Liver (tissue), 9 donors: Measurements from ENCODE around the gene PHLDA2. TPM values are rescaled to one million over a fixed set of nuclear protein-coding genes. Genes with fewer than 3 reads are reported as not detected.

ENCODE experiments used
- DNase-seq: peaks from one replicate; pipeline ENCODE4 v3.0.0-alpha.2; 2017; ENCODE audit warnings: low spot score
- H3K27ac ChIP-seq, 2 donors: one replicate each; pipeline ENCODE4 v1.7.0; 2013; ENCODE audit warnings: inconsistent platforms in 2 of 2, low read length in 2 of 2, control low read depth in 1 of 2, low read depth in 1 of 2, mild to moderate bottlenecking in 1 of 2
- H3K27me3 ChIP-seq, 4 donors: one replicate each; pipeline versions ENCODE4 v1.6.1 to v1.7.0; 2013; ENCODE audit warnings: low read length in 3 of 4, inconsistent platforms in 1 of 4, mild to moderate bottlenecking in 1 of 4, moderate library complexity in 1 of 4; ENCODE audit not compliant: control insufficient read depth in 4 of 4, insufficient read depth in 4 of 4
- H3K36me3 ChIP-seq, 4 donors: one replicate each; pipeline versions ENCODE4 v1.6.1 to v1.7.0; 2013; ENCODE audit warnings: low read length in 3 of 4, mild to moderate bottlenecking in 3 of 4, low read depth in 1 of 4, moderate library complexity in 1 of 4; ENCODE audit not compliant: control insufficient read depth in 4 of 4, insufficient read depth in 3 of 4
- H3K4me1 ChIP-seq, 4 donors: one replicate each; pipeline versions ENCODE4 v1.6.1 to v1.7.0; 2013; ENCODE audit warnings: low read length in 3 of 4, mild to moderate bottlenecking in 3 of 4, moderate library complexity in 1 of 4; ENCODE audit not compliant: control insufficient read depth in 4 of 4, insufficient read depth in 4 of 4
- H3K4me3 ChIP-seq, 3 donors: one replicate each; pipeline versions ENCODE4 v1.6.1 to v1.7.0; 2013; ENCODE audit warnings: low read length in 3 of 3, control low read depth in 1 of 3, low read depth in 1 of 3, mild to moderate bottlenecking in 1 of 3
- H3K9ac ChIP-seq, 2 donors: one replicate each; pipeline ENCODE4 v1.7.0; 2013; ENCODE audit warnings: low read length in 2 of 2, mild to moderate bottlenecking in 2 of 2, moderate library complexity in 2 of 2, control low read depth in 1 of 2, low read depth in 1 of 2
- H3K9me3 ChIP-seq, 4 donors: one replicate each; pipeline versions ENCODE4 v1.6.1 to v1.7.0; 2013; ENCODE audit warnings: low read length in 3 of 4; ENCODE audit not compliant: control insufficient read depth in 4 of 4
- ATF3 ChIP-seq: IDR thresholded peaks from 2 replicates; pipeline ENCODE4 v1.6.1; 2016; ENCODE audit warnings: antibody characterized with exemption
- CTCF ChIP-seq: fragments of 150-350 bp; IDR thresholded peaks from 2 replicates; pipeline ENCODE4 v1.5.1; 2017; ENCODE audit warnings: improper control_type of control experiment, low read depth, low read length; ENCODE audit not compliant: missing input control
- EGR1 ChIP-seq, 2 donors: IDR thresholded peaks; 2 replicates each; pipeline ENCODE4 v1.6.1; 2016 to 2018; ENCODE audit warnings: antibody characterized with exemption in 2 of 2, low read depth in 2 of 2
- FOXA1 ChIP-seq: IDR thresholded peaks from 2 replicates; pipeline ENCODE4 v1.6.1; 2016; ENCODE audit warnings: antibody characterized with exemption
- FOXA2 ChIP-seq: IDR thresholded peaks from 2 replicates; pipeline ENCODE4 v1.6.1; 2016; ENCODE audit warnings: antibody characterized with exemption
- GABPA ChIP-seq, 2 donors: IDR thresholded peaks in 1 of 2; conservative IDR thresholded peaks in 1 of 2; 2 replicates each; pipeline ENCODE4 v1.6.1; 2016; ENCODE audit warnings: antibody characterized with exemption in 2 of 2, mild to moderate bottlenecking in 1 of 2, moderate library complexity in 1 of 2
- HNF4A ChIP-seq, 2 donors: conservative IDR thresholded peaks; 2 replicates each; pipeline ENCODE4 v1.6.1; 2016; ENCODE audit warnings: antibody characterized with exemption in 2 of 2, mild to moderate bottlenecking in 2 of 2
- MAX ChIP-seq: IDR thresholded peaks from 2 replicates; pipeline ENCODE4 v1.6.1; 2016; ENCODE audit warnings: antibody characterized with exemption
- NR2F2 ChIP-seq: IDR thresholded peaks from 2 replicates; pipeline ENCODE4 v1.6.1; 2016; ENCODE audit warnings: antibody characterized with exemption
- RAD21 ChIP-seq, 2 donors: IDR thresholded peaks; 2 replicates each; pipeline ENCODE4 v1.6.1; 2016; ENCODE audit warnings: antibody characterized with exemption in 2 of 2, mild to moderate bottlenecking in 2 of 2
- REST ChIP-seq: IDR thresholded peaks from 2 replicates; pipeline ENCODE4 v1.6.1; 2016; ENCODE audit warnings: antibody characterized with exemption, mild to moderate bottlenecking
- SP1 ChIP-seq: IDR thresholded peaks from 2 replicates; pipeline ENCODE4 v1.6.1; 2018; ENCODE audit warnings: antibody characterized with exemption, mild to moderate bottlenecking
- TAF1 ChIP-seq: conservative IDR thresholded peaks from 2 replicates; pipeline ENCODE4 v1.6.1; 2016; ENCODE audit warnings: antibody characterized with exemption, mild to moderate bottlenecking
- YY1 ChIP-seq: IDR thresholded peaks from 2 replicates; pipeline ENCODE4 v1.6.1; 2016; ENCODE audit warnings: antibody characterized with exemption, mild to moderate bottlenecking
- ZBTB33 ChIP-seq: IDR thresholded peaks from 2 replicates; pipeline ENCODE4 v1.6.1; 2016; ENCODE audit warnings: antibody characterized with exemption
- WGBS: extraction: QIAGEN DNeasy Blood & Tissue Kit; methylation state at CpG from one replicate; pipeline ENCODE4 v1.1.7; 2013; 5-methylcytosine and 5-hydroxymethylcytosine counted together
- polyA plus RNA-seq, 2 donors: library from polyadenylated mRNA; stranded (reverse) in 1 of 2; unstranded in 1 of 2; fragments of 200-250 nt in 1 of 2; fragments of >200 nt in 1 of 2; fragmentation: Nextera tagmentation in 1 of 2; extraction: Ambion mirVana in 1 of 2; gene quantifications; one replicate each; pipeline versions ENCODE4 v1.2.1 to v1.2.3, GENCODE V29; 2013 to 2015
- total RNA-seq, 2 donors: library from RNA; depleted of rRNA; stranded (reverse); fragments of >200 nt; gene quantifications; one replicate each; pipeline ENCODE4 v1.2.3, GENCODE V29; 2014
- donor health status: healthy.
- donor health status: healthy.
- donor health status: healthy.
- donor health status: healthy.
- donor health status: healthy.

Gene PHLDA2
- total and polyA plus RNA-seq, 4 donors = 0.23 to 1.4 (median 0.99) TPM; not detected in 1

- H3K36me3 ChIP-seq = peaks cover 0 to 4% (median 0%) of the 10 kb centered on the region in 4 donors
- no peak overlapping the region for H3K4me3 ChIP-seq
- whole genome bisulfite sequencing = 92% methylated on average over 22 of the region's 22 CpGs
- DNase-seq = no peak
- H3K27me3 ChIP-seq = no peaks in the 10 kb centered on the region
- no peak for TF ChIP-seq ZBTB33
- no peak for TF ChIP-seq HNF4A (conservative IDR thresholded peaks at IDR 0.05)
- TF ChIP-seq MAX = no peak
- no peak for TF ChIP-seq TAF1
- TF ChIP-seq EGR1 (IDR thresholded peaks at IDR 0.05; ENCODE audit: low read depth in 2 of 2) = no peak
- no peak for TF ChIP-seq FOXA1
- TF ChIP-seq ATF3 = no peak
- no peak for TF ChIP-seq SP1
- no peak for TF ChIP-seq NR2F2
- TF ChIP-seq CTCF = no peak
- TF ChIP-seq GABPA (IDR thresholded peaks at IDR 0.05 in 1 of 2, conservative IDR thresholded peaks at IDR 0.05 in 1 of 2) = no peak
- no peak for TF ChIP-seq RAD21 (IDR thresholded peaks at IDR 0.05)
- no peak for TF ChIP-seq YY1
- no peak for TF ChIP-seq FOXA2
- no peak for TF ChIP-seq REST
- peaks cover 0 to 6% (median 4%) of the 10 kb centered on the region in 4 donors for H3K4me1 ChIP-seq
- H3K27ac ChIP-seq = no peak overlapping the region
- H3K9ac ChIP-seq = no peak overlapping the region
- no peaks in the 10 kb centered on the region for H3K9me3 ChIP-seq
Observed at GRCh38 chr11:2923446-2924375, 5.5 kb downstream of the PHLDA2 start.
